Heart left ventricle (tissue), 16 donors: Measurements from ENCODE around the gene TMEM163. TPM values are rescaled to one million over a fixed set of nuclear protein-coding genes. Genes with fewer than 3 reads are reported as not detected.

Experiments used
- ATAC-seq, 4 donors: fragments of 200-7000 bp; cut with Tn5 transposase; one replicate each; pipeline ENCODE4 v1.9.1; 2020 to 2022; ENCODE audit warnings: moderate library complexity in 4 of 4, mild to moderate bottlenecking in 3 of 4, moderate number of reproducible peaks in 1 of 4
- DNase-seq, 5 donors: peaks; one replicate each; pipeline ENCODE4 v3.0.0-alpha.2; 2020
- H3K27ac ChIP-seq, 12 donors: fragments of 200-600 bp; sonication (generic) in 4 of 12; one replicate each; pipeline versions ENCODE4 v1.5.0 to v1.8.0; 2016 to 2022; ENCODE audit warnings: mild to moderate bottlenecking in 2 of 12
- H3K27me3 ChIP-seq, 9 donors: fragments of 200-600 bp; sonication (generic) in 2 of 9; one replicate each; pipeline versions ENCODE4 v1.5.1 to v1.8.0; 2016 to 2022; ENCODE audit warnings: mild to moderate bottlenecking in 3 of 9
- H3K36me3 ChIP-seq, 9 donors: fragments of 200-600 bp; sonication (generic) in 2 of 9; one replicate each; pipeline versions ENCODE4 v1.5.0 to v1.8.0; 2018 to 2022; ENCODE audit warnings: mild to moderate bottlenecking in 2 of 9
- H3K4me1 ChIP-seq, 12 donors: fragments of 200-600 bp; sonication (generic) in 4 of 12; one replicate each; pipeline versions ENCODE4 v1.5.0 to v1.8.0; 2016 to 2022; ENCODE audit warnings: mild to moderate bottlenecking in 3 of 12
- H3K4me3 ChIP-seq, 12 donors: fragments of 200-600 bp; sonication (generic) in 4 of 12; one replicate each; pipeline versions ENCODE4 v1.5.0 to v1.8.0; 2017 to 2022; ENCODE audit warnings: mild to moderate bottlenecking in 9 of 12, moderate library complexity in 4 of 12
- H3K9me3 ChIP-seq, 12 donors: fragments of 200-600 bp; sonication (generic) in 4 of 12; one replicate each; pipeline versions ENCODE4 v1.5.0 to v1.8.0; 2016 to 2022; ENCODE audit warnings: mild to moderate bottlenecking in 1 of 12
- POLR2A ChIP-seq, 2 donors: fragments of 450-650 bp; IDR thresholded peaks; one replicate each; pipeline ENCODE4 v1.6.1; 2017; ENCODE audit warnings: antibody characterized with exemption in 2 of 2, mild to moderate bottlenecking in 2 of 2, moderate library complexity in 2 of 2
- WGBS, 4 donors: extraction: QIAGEN DNeasy Blood & Tissue Kit in 2 of 4; methylation state at CpG; one replicate each; pipeline versions ENCODE4 v1.1.5 to v1.1.7; 2013 to 2018; 5-methylcytosine and 5-hydroxymethylcytosine counted together
- intact Hi-C, 10 donors: fragments of 100-400 bp; cut with DNase I; formaldehyde crosslinking; loops; one replicate each; pipeline versions ENCODE4 v1.11.1 to v1.14.2; 2022
- polyA plus RNA-seq, 2 donors: library from polyadenylated mRNA; stranded (reverse); fragments of 200-250 nt; gene quantifications; one replicate each; pipeline ENCODE4 v1.2.3, GENCODE V29; 2013
- total RNA-seq, 9 donors: library from RNA; depleted of rRNA in 2 of 9; stranded (reverse); fragments of >200 nt in 2 of 9; fragmentation: NEBNext Ultra II Directional in 3 of 9; extraction: Animal tissue kit (Norgen Biotek cat#: 25700) in 3 of 9; gene quantifications; one replicate each; pipeline versions ENCODE4 v1.1.0 to v1.2.4, GENCODE V29; 2016 to 2023
- TF ChIP-seq, protein P1 (sequence below), 12 donors: fragments of 200-600 bp; sonication (generic) in 4 of 12; IDR thresholded peaks; one replicate each; pipeline versions ENCODE4 v1.5.0 to v1.8.0; 2018 to 2022; ENCODE audit warnings: antibody characterized with exemption in 12 of 12, mild to moderate bottlenecking in 5 of 12
- donor health status: ischemic (EF 13 %, LVEDD 7.1; RV severe dilation, severe dysfunction).
- donor health status: healthy with polysubstance abuse.
- donor health status: DM: no; HTN: yes; CAD: no.
- donor health status: DM: no; HTN: no; CAD: no.
- donor health status: ischemic (EF 25% LVEDD 6.9; RV normal size, moderate dysfunction).
- donor health status: ischemic (EF 25% LVEDD 5.7; RV mildly dilated, moderate dysfunction).
- donor health status: healthy.
- donor health status: DM: yes; HTN: yes; CAD: no.
- donor health status: ischemic (EF 35%, LVEDD 5.7; RV mildly dilated, moderate dysfunction).
- donor health status: nonischemic (EF 11% LVEDD 7.7; RV severe dilation, severe dysfunction).
- donor health status: DM: yes; HTN: yes; CAD: no.
- donor health status: PGD.
- donor health status: ischemic (EF 29% LVEDD 5.4; RV normal size, mild dysfunction).
- donor health status: nonischemic (EF 23%, LVEDD 6.1; RV moderate dilation, normal function).

TMEM163 gene
- total and polyA plus RNA-seq, 11 donors: 0.14 to 1.4 (median 0.47) TPM

- WGBS, 4 donors: 87 to 95% (median 94%) methylated on average over 4 of the region's 4 CpGs
- Histone ChIP-seq H3K9me3 (no peaks in the 10 kb centered on the region), H3K36me3 (peaks cover 0 to 52% (median 34%) of the 10 kb centered on the region in 9 donors), H3K4me1 (peaks cover 0 to 20% (median 7%) of the 10 kb centered on the region in 12 donors), H3K4me3 (no peak overlapping the region), H3K27ac (no peak overlapping the region), H3K27me3 (no peaks in the 10 kb centered on the region)
- no peak for TF ChIP-seq POLR2A (IDR thresholded peaks at IDR 0.05)
- TF ChIP-seq, protein P1, sequence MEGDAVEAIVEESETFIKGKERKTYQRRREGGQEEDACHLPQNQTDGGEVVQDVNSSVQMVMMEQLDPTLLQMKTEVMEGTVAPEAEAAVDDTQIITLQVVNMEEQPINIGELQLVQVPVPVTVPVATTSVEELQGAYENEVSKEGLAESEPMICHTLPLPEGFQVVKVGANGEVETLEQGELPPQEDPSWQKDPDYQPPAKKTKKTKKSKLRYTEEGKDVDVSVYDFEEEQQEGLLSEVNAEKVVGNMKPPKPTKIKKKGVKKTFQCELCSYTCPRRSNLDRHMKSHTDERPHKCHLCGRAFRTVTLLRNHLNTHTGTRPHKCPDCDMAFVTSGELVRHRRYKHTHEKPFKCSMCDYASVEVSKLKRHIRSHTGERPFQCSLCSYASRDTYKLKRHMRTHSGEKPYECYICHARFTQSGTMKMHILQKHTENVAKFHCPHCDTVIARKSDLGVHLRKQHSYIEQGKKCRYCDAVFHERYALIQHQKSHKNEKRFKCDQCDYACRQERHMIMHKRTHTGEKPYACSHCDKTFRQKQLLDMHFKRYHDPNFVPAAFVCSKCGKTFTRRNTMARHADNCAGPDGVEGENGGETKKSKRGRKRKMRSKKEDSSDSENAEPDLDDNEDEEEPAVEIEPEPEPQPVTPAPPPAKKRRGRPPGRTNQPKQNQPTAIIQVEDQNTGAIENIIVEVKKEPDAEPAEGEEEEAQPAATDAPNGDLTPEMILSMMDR (IDR thresholded peaks at IDR 0.05): no peak
- intact Hi-C loops: loop anchor here in 4 of 10 donors (5.0 to 10.0 kb wide), 4 partner anchors 70 to 563 kb away; no protein-coding TSS in a partner anchor
- no peak for DNase-seq
- no peak for ATAC-seq
Measured at GRCh38 chr2:134447669-134448068, 271.1 kb downstream of the TMEM163 start.

DNA sequence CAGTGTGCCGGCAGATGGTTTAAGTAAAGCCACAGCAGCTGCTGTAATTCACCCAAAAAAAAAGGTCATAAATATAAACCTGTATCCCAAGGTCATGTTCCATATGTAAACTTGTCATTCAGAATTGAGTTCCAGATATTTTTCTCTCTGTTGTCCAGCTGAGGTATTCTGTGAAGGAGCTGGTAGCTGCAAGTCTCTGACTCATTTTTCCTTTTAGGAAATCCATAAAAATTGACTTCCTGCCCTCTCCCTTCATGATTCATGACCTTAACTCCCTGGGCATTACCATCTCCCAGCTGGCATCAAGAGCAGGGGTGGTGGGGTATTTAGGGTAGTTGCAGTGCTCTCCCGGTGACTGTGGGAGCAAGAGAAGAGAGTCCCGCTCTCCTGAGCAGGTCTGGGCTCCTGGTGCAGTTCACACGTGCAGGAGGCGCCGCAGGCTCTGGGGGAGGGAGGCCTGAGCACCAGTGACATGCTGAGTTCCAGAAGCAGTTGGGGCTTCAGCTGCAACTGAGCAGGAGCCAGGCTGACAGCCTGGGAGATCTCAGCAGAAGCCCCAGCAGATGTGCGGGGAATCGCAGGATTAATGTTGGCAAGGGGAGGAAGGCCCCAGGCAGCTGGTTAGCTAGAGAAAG is 272.3 kb downstream of the TMEM163 start:
- Histone ChIP-seq H3K36me3 (peaks cover 0 to 58% (median 34%) of the 10 kb centered on the region in 9 donors), H3K4me3 (no peak overlapping the region), H3K27me3 (no peaks in the 10 kb centered on the region), H3K27ac (peak overlapping the region in 1 of 12 donors; percentile 9), H3K9me3 (no peaks in the 10 kb centered on the region), H3K4me1 (peaks cover 0 to 23% (median 7%) of the 10 kb centered on the region in 12 donors)
- WGBS, 4 donors: 72 to 82% (median 78%) methylated on average over 7 to 8 of the region's 8 CpGs
- ATAC-seq (no peak), DNase-seq (no peak)
- intact Hi-C loops: loop anchor here in 4 of 10 donors (5.0 to 10.0 kb wide), 4 partner anchors 69 to 562 kb away; no protein-coding TSS in a partner anchor
- no peak for TF ChIP-seq POLR2A (IDR thresholded peaks at IDR 0.05)
- TF ChIP-seq, protein P1 (IDR thresholded peaks at IDR 0.05): no peak

DNA sequence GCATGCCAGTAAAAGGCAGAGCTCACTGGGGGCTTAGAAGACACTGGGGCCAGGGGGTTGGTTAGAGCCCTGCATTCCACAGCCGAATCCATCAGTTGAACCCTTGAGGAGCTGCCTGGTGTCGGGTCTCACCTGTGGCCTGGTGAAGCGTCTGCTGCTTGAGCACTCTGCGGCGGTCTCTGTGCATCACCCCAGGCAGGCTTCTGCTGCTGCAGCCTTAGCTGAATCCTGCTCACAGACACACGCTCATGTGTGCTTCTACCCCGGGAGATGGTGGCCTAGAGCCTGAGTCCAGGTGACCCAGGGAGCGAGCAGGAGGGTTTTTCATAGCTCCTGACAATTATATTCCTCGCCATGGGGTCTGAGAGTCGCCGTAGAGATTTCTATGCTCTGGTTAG is 272.8 kb downstream of the TMEM163 start:
- TF ChIP-seq, protein P1 (IDR thresholded peaks at IDR 0.05): no peak
- no peak for TF ChIP-seq POLR2A (IDR thresholded peaks at IDR 0.05)
- Histone ChIP-seq H3K4me3 (no peak overlapping the region), H3K9me3 (no peaks in the 10 kb centered on the region), H3K27ac (peak overlapping the region in 1 of 12 donors; percentile 9), H3K4me1 (peaks cover 0 to 28% (median 7%) of the 10 kb centered on the region in 12 donors), H3K27me3 (no peaks in the 10 kb centered on the region), H3K36me3 (peaks cover 0 to 58% (median 34%) of the 10 kb centered on the region in 9 donors)
- WGBS, 4 donors: 80 to 89% (median 83%) methylated on average over 7 to 11 of the region's 11 CpGs
- ATAC-seq (no peak), DNase-seq (no peak)
- intact Hi-C loops: loop anchor here in 4 of 10 donors (5.0 to 10.0 kb wide), 4 partner anchors 69 to 561 kb away; no protein-coding TSS in a partner anchor

DNA sequence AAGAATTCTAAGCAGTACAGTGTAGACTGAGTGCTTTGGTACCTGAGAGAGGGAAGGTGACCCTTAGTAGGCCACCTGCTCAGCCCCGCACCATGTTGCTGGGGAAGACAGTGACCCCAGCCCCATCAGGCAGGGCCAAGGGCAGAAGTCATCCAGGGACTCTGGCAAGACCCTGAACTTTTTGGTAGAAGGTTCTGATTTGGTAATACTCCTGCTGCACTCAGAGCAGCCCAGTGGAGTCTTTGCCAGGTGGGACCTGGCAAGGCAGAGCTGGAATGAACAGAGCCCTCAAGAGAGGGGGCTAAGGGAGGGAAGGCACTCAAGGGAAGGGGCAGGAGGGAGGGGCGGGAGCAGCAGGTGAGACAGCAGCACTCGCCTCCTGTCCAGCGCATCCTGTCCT is 273.7 kb downstream of the TMEM163 start:
- 90 to 98% (median 95%) methylated on average over 4 of the region's 4 CpGs for WGBS, 4 donors
- no peak overlapping the region for H3K27ac ChIP-seq

More for the DNA sequence above, 273.7 kb downstream of the TMEM163 start:
- ATAC-seq (no peak), DNase-seq (no peak)
- TF ChIP-seq POLR2A (IDR thresholded peaks at IDR 0.05): no peak
- TF ChIP-seq, protein P1 (IDR thresholded peaks at IDR 0.05): no peak
- no peaks in the 10 kb centered on the region for H3K27me3 ChIP-seq
- H3K4me1 ChIP-seq: peaks cover 0 to 29% (median 8%) of the 10 kb centered on the region in 12 donors
- no peaks in the 10 kb centered on the region for H3K9me3 ChIP-seq
- peaks cover 0 to 62% (median 34%) of the 10 kb centered on the region in 9 donors for H3K36me3 ChIP-seq
- H3K4me3 ChIP-seq: no peak overlapping the region
- intact Hi-C loops: loop anchor here in 4 of 10 donors (5.0 to 10.0 kb wide), 4 partner anchors 68 to 560 kb away; no protein-coding TSS in a partner anchor
